HL-60 (cell line): Measurements from ENCODE around the gene JMJD1C.
"Not testable (repeated sequence)": the region's sequence is repeated elsewhere in the genome, so short reads cannot be mapped to it uniquely, and the experiment has no call there.

Source experiments
- DNase-seq, 2 experiments: peaks; one replicate each; pipeline ENCODE4 v3.0.0-alpha.2; 2010 to 2020; ENCODE audit warnings: low read depth in 1 of 2, low spot score in 1 of 2
- H3K27ac ChIP-seq: fragments of 250-450 bp; sonication (Bioruptor Pico); replicated peaks from 2 replicates; pipeline ENCODE4 v1.5.1; 2020; ENCODE audit warnings: mild to moderate bottlenecking, moderate library complexity
- H3K27me3 ChIP-seq: fragments of 250-450 bp; sonication (Bioruptor Pico); 2 replicates; pipeline ENCODE4 v1.5.1; 2021; ENCODE audit warnings: mild to moderate bottlenecking, moderate library complexity; ENCODE audit not compliant: insufficient read depth, poor library complexity, severe bottlenecking
- H3K4me3 ChIP-seq: replicated peaks from 2 replicates; pipeline ENCODE4 v1.5.1; 2011; ENCODE audit warnings: mild to moderate bottlenecking, control low read depth, low read length; ENCODE audit not compliant: insufficient read depth
- GABPA ChIP-seq: IDR thresholded peaks from 2 replicates; pipeline ENCODE4 v1.6.1; 2012; ENCODE audit warnings: low read depth
- POLR2AphosphoS5 ChIP-seq: IDR thresholded peaks from 2 replicates; pipeline ENCODE4 v1.6.1; 2012; ENCODE audit warnings: low read depth
- SPI1 ChIP-seq: IDR thresholded peaks from 2 replicates; pipeline ENCODE4 v1.6.1; 2012; ENCODE audit warnings: low read depth, mild to moderate bottlenecking, borderline replicate concordance
- TF ChIP-seq, protein P1 (sequence below): IDR thresholded peaks from one replicate; pipeline ENCODE4 v1.5.1; 2011; ENCODE audit warnings: low read length, control low read depth, inconsistent platforms; ENCODE audit not compliant: insufficient read depth
- TF ChIP-seq, protein P2 (sequence below): IDR thresholded peaks from 2 replicates; pipeline ENCODE4 v1.6.1; 2012; ENCODE audit warnings: low read depth; ENCODE audit not compliant: insufficient replicate concordance

The JMJD1C gene

DNA sequence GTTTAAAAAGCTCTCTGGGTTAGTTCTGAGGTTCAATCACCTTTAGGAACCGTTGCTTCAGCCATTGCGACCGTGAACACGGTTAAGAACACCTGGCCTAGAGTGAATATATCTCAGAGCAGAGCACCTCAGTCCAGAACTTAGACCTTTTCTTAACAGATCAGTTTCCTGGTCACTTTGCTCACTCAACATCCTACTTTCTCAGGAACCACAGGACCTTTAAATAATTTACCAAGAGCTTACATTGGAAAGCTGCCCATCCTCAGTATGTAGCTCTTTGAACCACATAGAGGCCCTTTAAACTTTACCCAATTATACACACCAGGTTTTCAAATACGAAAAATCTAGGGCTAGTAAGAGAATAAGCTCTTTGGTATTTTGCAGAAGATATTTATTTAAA lies 179.4 kb downstream of the JMJD1C start:
- no peak for TF ChIP-seq POLR2AphosphoS5
- TF ChIP-seq, protein P1, sequence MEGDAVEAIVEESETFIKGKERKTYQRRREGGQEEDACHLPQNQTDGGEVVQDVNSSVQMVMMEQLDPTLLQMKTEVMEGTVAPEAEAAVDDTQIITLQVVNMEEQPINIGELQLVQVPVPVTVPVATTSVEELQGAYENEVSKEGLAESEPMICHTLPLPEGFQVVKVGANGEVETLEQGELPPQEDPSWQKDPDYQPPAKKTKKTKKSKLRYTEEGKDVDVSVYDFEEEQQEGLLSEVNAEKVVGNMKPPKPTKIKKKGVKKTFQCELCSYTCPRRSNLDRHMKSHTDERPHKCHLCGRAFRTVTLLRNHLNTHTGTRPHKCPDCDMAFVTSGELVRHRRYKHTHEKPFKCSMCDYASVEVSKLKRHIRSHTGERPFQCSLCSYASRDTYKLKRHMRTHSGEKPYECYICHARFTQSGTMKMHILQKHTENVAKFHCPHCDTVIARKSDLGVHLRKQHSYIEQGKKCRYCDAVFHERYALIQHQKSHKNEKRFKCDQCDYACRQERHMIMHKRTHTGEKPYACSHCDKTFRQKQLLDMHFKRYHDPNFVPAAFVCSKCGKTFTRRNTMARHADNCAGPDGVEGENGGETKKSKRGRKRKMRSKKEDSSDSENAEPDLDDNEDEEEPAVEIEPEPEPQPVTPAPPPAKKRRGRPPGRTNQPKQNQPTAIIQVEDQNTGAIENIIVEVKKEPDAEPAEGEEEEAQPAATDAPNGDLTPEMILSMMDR = no peak
- TF ChIP-seq, protein P2, sequence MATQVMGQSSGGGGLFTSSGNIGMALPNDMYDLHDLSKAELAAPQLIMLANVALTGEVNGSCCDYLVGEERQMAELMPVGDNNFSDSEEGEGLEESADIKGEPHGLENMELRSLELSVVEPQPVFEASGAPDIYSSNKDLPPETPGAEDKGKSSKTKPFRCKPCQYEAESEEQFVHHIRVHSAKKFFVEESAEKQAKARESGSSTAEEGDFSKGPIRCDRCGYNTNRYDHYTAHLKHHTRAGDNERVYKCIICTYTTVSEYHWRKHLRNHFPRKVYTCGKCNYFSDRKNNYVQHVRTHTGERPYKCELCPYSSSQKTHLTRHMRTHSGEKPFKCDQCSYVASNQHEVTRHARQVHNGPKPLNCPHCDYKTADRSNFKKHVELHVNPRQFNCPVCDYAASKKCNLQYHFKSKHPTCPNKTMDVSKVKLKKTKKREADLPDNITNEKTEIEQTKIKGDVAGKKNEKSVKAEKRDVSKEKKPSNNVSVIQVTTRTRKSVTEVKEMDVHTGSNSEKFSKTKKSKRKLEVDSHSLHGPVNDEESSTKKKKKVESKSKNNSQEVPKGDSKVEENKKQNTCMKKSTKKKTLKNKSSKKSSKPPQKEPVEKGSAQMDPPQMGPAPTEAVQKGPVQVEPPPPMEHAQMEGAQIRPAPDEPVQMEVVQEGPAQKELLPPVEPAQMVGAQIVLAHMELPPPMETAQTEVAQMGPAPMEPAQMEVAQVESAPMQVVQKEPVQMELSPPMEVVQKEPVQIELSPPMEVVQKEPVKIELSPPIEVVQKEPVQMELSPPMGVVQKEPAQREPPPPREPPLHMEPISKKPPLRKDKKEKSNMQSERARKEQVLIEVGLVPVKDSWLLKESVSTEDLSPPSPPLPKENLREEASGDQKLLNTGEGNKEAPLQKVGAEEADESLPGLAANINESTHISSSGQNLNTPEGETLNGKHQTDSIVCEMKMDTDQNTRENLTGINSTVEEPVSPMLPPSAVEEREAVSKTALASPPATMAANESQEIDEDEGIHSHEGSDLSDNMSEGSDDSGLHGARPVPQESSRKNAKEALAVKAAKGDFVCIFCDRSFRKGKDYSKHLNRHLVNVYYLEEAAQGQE = no peak
- no peak for TF ChIP-seq SPI1
- no peak for TF ChIP-seq GABPA
- no peak for DNase-seq
- Histone ChIP-seq H3K27ac (no peak overlapping the region), H3K27me3 (no peaks in the 10 kb centered on the region), H3K4me3 (no peak overlapping the region)

DNA sequence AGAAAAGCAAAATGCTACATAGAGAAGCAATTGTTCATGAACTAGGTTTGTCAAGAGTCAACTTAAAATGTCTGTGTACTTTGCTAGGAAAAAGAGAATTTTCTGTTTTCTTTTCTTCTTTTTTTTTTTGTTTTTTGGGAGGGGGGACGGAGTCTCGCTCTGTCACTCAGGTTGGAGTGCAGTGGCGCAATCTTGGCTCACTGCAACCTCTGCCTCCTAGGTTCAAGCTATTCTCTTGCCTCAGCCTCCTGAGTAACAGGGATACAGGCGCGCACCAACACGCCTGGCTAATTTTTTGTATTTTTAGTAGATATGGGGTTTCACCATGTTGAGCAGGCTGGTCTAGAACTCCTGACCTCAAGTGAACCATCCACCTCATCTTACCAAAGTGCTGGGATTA lies 181.9 kb downstream of the JMJD1C start:
- not testable (repeated sequence) for DNase-seq, H3K27ac ChIP-seq, H3K4me3 ChIP-seq, H3K27me3 ChIP-seq

DNA sequence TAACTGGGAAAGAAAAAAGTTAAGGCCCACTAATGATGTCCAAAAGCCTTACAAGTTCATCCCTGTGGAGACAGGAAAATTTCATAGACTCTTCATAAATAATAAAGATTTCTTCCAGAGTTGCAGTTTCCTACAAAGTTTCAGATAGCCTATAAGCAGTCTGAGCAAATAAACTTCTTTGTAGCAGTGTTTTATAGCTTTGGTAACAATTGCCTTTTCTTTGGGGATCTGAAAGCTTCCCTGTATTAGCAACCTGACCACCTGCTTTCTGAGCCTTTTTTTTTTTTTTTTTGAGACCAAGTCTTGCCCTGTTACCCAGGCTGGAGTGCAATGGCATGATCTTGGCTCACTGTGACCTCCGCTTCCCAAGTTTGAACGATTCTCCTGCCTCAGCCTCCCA lies 182.7 kb downstream of the JMJD1C start:
- no peak overlapping the region for H3K27ac ChIP-seq
- TF ChIP-seq, protein P1 = no peak
- TF ChIP-seq, protein P2 = no peak
- TF ChIP-seq SPI1 = no peak
- TF ChIP-seq POLR2AphosphoS5 = no peak
- no peak for TF ChIP-seq GABPA
- no peak for DNase-seq

DNA sequence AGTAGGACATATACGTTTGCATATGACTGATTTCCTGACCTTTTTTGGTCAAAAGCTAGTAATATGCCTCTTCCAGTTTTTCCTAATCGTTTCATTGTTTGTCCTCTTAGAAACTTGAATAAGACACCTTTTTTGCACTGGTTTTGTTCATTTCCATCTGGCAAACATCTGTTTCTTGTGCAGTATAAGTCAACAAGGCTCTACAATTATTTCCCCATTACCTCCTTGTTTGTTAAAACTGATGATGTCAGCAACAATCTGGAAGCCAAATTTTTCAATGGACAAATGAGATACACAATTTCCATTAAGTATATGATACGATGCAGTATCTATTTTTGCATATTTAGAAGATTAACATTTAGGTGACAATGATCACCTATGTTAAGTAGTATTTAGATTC lies 183.8 kb downstream of the JMJD1C start:
- H3K27me3 ChIP-seq = no peaks in the 10 kb centered on the region
- no peak overlapping the region for H3K27ac ChIP-seq
- DNase-seq = no peak
- H3K4me3 ChIP-seq = no peak overlapping the region
- TF ChIP-seq GABPA = no peak
- TF ChIP-seq, protein P1 = no peak
- no peak for TF ChIP-seq POLR2AphosphoS5
- no peak for TF ChIP-seq SPI1
- TF ChIP-seq, protein P2 = no peak

More for the DNA sequence above, 182.7 kb downstream of the JMJD1C start:
- no peak overlapping the region for H3K4me3 ChIP-seq
- no peaks in the 10 kb centered on the region for H3K27me3 ChIP-seq
